Spinal cord (tissue), 10 donors: ENCODE measurements around the gene HCFC2. TPM values are rescaled to one million over a fixed set of nuclear protein-coding genes. Genes with fewer than 3 reads are reported as not detected.

Source experiments
- DNase-seq, 6 donors: peaks; one replicate each; pipeline versions ENCODE4 v3.0.0 to v3.0.0-alpha.2; 2013 to 2015; ENCODE audit warnings: low spot score in 6 of 6, low read depth in 4 of 6
- H3K27ac ChIP-seq: one replicate; pipeline ENCODE4 v1.5.1; 2013; ENCODE audit warnings: low read depth, low read length, control low read depth
- H3K27me3 ChIP-seq: one replicate; pipeline ENCODE4 v1.6.1; 2013; ENCODE audit warnings: low read length; ENCODE audit not compliant: control insufficient read depth, insufficient read depth
- H3K36me3 ChIP-seq: one replicate; pipeline ENCODE4 v1.6.1; 2013; ENCODE audit warnings: low read length; ENCODE audit not compliant: control insufficient read depth, insufficient read depth
- H3K4me1 ChIP-seq: one replicate; pipeline ENCODE4 v1.6.1; 2013; ENCODE audit warnings: low read length; ENCODE audit not compliant: control insufficient read depth, insufficient read depth
- H3K4me3 ChIP-seq: one replicate; pipeline ENCODE4 v1.5.1; 2013; ENCODE audit warnings: low read depth, low read length, control low read depth
- H3K9me3 ChIP-seq: one replicate; pipeline ENCODE4 v1.6.1; 2013; ENCODE audit warnings: low read length; ENCODE audit not compliant: control insufficient read depth, insufficient read depth
- WGBS: methylation state at CpG from one replicate; pipeline ENCODE4 v1.1.5; 2013; ENCODE audit warnings: missing lambda C conversion rate; ENCODE audit not compliant: insufficient coverage; 5-methylcytosine and 5-hydroxymethylcytosine counted together
- polyA plus RNA-seq, 2 donors: library from polyadenylated mRNA; unstranded; fragments of 120-200 nt; gene quantifications; one replicate each; pipeline ENCODE4 v1.2.1, GENCODE V29; 2013; ENCODE audit not compliant: insufficient read length in 2 of 2
- total RNA-seq, 2 donors: library from RNA; depleted of rRNA in 1 of 2; stranded (reverse); fragments of 120-200 nt in 1 of 2; fragments of >200 nt in 1 of 2; gene quantifications; one replicate each; pipeline versions ENCODE4 v1.2.3 to v1.2.4, GENCODE V29; 2013 to 2014
- donor health status: healthy.

Gene HCFC2
- total and polyA plus RNA-seq, 4 donors, result 19.1 to 50.7 (median 29.4) TPM

DNA sequence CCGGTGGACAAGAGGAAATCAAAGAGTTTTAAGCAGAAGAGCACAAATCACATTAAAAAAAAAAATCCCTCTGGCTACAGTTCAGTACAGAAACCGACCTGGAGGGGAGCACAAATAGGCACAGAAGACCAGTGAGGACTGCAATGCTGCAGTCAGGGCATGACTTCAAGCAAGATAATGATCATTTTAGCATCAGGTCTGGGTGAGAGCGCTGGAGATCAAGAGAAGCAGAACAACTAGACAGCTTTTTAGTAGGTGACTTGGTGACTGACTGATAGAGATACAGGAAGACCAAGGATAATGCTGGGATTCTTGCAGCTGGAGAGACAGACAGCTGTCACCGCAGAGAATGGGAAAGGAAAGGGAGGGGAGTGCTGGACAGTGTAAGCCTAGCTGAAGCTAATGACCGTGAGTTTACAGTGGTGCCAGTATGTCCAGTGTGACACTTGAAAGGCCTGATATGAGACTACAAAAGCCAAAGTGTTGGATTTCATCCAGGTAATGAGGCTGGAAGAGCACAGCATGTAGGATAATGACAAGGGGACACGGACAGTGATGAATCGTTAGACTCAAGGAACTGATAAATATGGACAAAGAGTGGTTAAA, 68.1 kb downstream of the HCFC2 start:
- peak in 1 of 6 donors; percentile 20 for DNase-seq
- peaks cover 11% of the 10 kb centered on the region for H3K36me3 ChIP-seq
- H3K4me1 ChIP-seq, result no peaks in the 10 kb centered on the region
- WGBS, result 62% methylated on average over 4 of the region's 7 CpGs
- H3K4me3 ChIP-seq, result no peak overlapping the region
- no peaks in the 10 kb centered on the region for H3K9me3 ChIP-seq
- no peak overlapping the region for H3K27ac ChIP-seq
- H3K27me3 ChIP-seq, result no peaks in the 10 kb centered on the region

DNA sequence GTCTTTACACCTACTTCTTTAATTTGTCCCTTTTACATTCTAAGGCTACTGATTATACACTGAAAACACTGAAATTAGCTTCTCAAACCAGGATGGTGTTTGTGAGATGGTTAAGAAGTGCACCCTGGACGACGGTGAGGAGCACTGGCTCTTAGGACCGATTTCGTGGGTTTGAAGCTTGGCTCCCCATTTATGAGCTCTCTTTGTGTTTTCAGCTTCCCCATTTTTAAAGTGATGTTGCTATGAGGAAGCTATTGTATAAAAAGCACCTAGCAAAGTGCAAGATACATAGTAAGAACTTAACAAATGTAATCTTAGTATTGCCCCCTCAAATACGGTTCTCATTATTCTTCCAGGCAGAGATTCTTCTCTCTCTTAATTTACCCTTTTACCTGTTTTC, 69.0 kb downstream of the HCFC2 start:
- no peaks in the 10 kb centered on the region for H3K27me3 ChIP-seq
- H3K9me3 ChIP-seq, result no peaks in the 10 kb centered on the region
- no peak overlapping the region for H3K27ac ChIP-seq
- peaks cover under 1% of the 10 kb centered on the region for H3K4me1 ChIP-seq
- H3K36me3 ChIP-seq, result peaks cover 7% of the 10 kb centered on the region
- no peak overlapping the region for H3K4me3 ChIP-seq
- DNase-seq, result no peak
- WGBS, result 69% methylated on average over 4 of the region's 5 CpGs

DNA sequence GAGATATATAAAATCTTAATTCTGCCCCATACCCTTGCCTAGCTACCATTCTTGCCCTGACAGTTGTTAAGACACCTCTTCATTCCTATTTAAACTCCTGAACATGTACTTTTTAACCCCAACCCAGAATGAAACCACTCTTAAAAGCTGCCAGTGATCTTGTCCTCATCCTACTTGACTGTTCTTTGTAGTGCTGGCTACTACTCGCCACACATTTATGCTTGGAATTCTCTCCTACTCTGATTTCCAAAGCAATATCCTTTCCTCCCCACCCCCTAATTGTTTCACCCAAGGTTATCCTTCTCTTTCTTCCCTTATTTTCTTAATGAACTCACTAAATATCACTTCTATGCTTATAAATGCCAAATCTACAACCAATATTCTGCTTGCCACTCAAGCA, 69.5 kb downstream of the HCFC2 start:
- Histone ChIP-seq H3K27ac (no peak overlapping the region), H3K36me3 (peaks cover 7% of the 10 kb centered on the region), H3K27me3 (no peaks in the 10 kb centered on the region), H3K4me1 (peaks cover 6% of the 10 kb centered on the region), H3K9me3 (no peaks in the 10 kb centered on the region), H3K4me3 (no peak overlapping the region)
- DNase-seq, result no peak
- WGBS, result 80% methylated on average over 1 of the region's 1 CpG

DNA sequence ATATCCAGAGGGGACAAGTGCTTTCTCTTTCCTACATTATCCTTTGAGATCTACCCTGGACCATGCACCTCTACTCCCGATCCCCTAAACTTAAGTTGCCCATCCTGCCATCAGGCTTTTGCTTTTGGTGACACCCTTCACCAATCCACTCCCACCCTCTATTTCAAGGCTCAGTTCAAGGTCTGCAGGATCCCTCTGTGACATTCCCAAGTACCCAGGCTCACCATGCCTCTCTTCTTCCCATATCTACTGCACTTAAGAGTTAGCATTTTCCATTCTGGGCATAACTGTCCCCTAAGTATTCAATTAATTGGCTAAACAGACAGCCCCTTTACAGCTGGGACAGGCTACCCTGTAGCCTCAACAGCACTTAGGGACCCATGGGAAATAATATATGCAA, 70.6 kb downstream of the HCFC2 start:
- DNase-seq, result no peak
- H3K27ac ChIP-seq, result no peak overlapping the region
- H3K36me3 ChIP-seq, result peaks cover 3% of the 10 kb centered on the region
- H3K4me3 ChIP-seq, result no peak overlapping the region
- H3K9me3 ChIP-seq, result no peaks in the 10 kb centered on the region
- H3K27me3 ChIP-seq, result no peaks in the 10 kb centered on the region
- H3K4me1 ChIP-seq, result peaks cover 8% of the 10 kb centered on the region
- 100% methylated on average over 1 of the region's 1 CpG for WGBS

DNA sequence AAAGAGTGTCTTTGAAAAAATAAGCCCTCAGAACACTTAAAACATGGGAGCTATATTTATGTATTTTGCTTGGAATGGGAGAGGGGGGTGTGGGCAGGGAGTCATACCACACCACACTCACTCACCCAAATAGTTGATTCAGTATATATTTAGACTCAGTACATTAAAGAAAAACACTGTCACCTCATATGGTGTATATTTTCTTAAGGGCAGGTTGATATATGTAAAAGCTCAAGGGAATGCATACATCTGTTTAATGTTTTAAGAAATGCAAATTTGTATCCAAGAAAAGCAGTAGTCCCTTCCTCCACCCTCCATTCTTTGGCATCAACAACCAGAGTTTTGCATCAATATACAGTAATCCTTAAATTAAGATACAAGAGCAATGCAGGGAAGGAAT, 72.2 kb downstream of the HCFC2 start:
- DNase-seq, result peak in 2 of 6 donors; percentile 15 to 74
- Histone ChIP-seq H3K36me3 (peaks cover 3% of the 10 kb centered on the region), H3K27me3 (no peaks in the 10 kb centered on the region), H3K4me1 (peaks cover 8% of the 10 kb centered on the region), H3K9me3 (no peaks in the 10 kb centered on the region), H3K4me3 (peak overlapping the region; percentile 62), H3K27ac (peak overlapping the region; percentile 3)

DNA sequence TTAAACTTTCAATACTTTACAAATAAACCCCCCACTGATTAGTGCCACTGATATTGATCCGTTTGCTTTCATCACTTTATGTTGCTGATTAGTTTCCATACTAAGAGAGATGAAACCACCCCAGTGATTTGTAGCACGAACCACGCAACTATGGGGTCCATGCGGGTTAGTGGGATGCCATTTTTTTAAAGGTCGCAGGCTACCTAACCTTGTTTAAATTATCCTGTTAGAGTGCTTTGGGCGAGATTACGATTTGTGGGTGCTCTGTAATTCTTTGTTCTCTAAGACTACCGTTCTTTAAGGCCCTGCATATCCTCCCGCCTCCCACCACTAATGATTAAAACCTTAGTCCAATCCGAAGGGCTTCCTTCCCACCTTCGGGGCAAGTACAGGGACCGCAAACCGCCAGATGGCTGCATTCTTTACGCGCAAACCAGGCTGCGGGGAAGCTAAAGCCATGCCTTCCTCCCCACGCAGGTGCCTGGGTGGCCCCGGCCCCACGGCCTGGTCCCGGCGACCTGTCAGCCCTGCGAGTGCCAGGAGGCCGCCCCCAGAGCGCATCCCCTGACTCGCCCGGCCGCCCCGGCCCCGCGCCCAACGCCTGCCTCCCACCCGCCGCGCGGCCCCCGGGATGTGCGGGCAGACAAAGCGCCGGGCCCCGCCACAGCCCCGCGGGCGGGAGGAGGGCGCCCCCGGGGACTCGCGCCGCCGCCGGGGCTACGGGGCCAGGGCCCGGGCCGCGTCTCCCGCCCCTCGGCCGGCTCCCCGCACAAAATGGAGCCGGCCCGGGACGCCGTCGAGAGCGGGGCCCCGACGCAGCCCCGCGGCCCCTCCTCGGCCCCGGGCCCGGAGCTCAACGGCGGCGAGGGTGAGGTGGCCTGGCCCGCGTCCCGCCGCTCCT, 72.9 kb downstream of the HCFC2 start:
- peak; percentile 13 to 88 (median 38) for DNase-seq
- peaks cover 3% of the 10 kb centered on the region for H3K36me3 ChIP-seq
- no peaks in the 10 kb centered on the region for H3K9me3 ChIP-seq
- H3K27me3 ChIP-seq, result no peaks in the 10 kb centered on the region
- peak overlapping the region; percentile 62 for H3K4me3 ChIP-seq
- H3K27ac ChIP-seq, result peak overlapping the region; percentile 82
- peaks cover 8% of the 10 kb centered on the region for H3K4me1 ChIP-seq
- WGBS, result under 1% methylated on average over 71 of the region's 78 CpGs

DNA sequence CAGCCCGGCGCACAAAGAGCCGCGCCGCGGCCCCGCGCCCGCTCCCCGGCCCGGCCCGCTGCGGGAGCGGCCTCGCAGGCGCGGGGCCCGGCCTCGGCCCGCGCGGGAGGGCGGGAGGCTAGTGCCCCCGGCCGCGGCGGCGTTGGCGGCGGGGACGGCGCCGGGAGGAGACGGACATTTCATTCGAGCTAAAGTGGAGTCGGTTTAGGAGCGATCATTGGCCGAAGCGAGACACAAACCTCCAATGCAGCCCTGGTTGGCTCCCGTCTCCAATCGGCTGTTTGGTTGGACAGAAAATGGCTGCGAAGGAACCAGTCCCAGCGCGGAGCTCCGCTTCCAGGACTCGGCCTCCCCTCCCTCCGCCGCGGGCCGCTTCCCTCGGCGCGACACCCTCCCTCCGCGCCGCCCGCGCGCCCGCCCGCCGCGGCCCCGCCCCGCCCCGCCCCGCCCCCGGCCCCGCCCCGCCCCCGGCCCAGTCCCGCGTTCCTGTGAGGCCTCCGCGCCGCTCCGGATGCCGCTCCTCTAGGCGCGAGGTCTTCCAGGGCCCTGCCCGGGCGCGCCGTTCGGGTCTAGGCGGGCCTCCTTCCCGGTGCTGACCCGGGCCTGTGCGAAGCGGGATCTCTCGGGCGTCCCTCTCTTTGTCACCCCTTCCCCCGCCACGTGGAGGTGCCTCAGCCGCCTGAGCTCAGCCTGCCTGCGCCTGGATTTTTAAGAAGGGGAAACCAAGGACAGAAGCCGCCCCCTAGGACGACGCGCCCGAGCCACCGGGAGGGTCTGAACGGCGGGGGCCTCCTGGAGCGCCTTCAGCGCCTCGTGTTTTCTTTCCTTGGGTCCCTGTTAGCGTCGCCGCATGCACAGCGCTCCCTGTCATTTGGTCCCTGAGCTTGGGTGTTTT, 73.8 kb downstream of the HCFC2 start, which contains the start of gene NFYB:
Gene NFYB (minus strand): TSS at position 309 of the 895 bp plus-strand sequence. CDS start 2,757 bp downstream, outside the sequence.
- Histone ChIP-seq H3K9me3 (no peaks in the 10 kb centered on the region), H3K4me1 (peaks cover 8% of the 10 kb centered on the region)
- WGBS, result under 1% methylated on average over 88 of the region's 111 CpGs

DNA sequence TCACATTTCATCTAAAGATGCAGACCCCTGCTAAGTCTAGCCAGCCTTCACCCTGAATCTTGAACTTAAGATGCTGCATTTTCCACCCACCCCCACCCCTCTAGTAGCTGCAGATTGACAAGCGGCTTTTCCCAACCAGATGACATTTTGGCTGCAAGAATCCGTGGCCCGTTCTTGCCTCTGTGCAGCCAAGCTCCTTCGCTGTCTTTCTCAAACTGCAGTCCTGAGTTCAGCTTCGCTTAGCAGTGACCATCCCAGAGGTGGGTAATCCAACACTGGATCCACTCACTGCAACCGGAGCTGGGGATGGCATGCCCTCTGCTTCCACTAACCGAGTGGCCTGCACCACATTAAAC, 74.4 kb downstream of the HCFC2 start:
- WGBS, result 8% methylated on average over 5 of the region's 7 CpGs
- peak in 3 of 6 donors; percentile 17 to 81 (median 52) for DNase-seq
- Histone ChIP-seq H3K9me3 (no peaks in the 10 kb centered on the region), H3K4me1 (peaks cover 8% of the 10 kb centered on the region), H3K4me3 (peak overlapping the region; percentile 68), H3K27me3 (no peaks in the 10 kb centered on the region), H3K36me3 (peaks cover 3% of the 10 kb centered on the region), H3K27ac (peak overlapping the region; percentile 88)

More for the DNA sequence above, 73.8 kb downstream of the HCFC2 start, which contains the start of gene NFYB:
- Histone ChIP-seq H3K36me3 (peaks cover 3% of the 10 kb centered on the region), H3K27ac (peak within 1 kb of the TSS; percentile 88), H3K27me3 (no peaks in the 10 kb centered on the region), H3K4me3 (peak within 1 kb of the TSS; percentile 68)
- peak; percentile 88 to 99 (median 93) for DNase-seq

DNA sequence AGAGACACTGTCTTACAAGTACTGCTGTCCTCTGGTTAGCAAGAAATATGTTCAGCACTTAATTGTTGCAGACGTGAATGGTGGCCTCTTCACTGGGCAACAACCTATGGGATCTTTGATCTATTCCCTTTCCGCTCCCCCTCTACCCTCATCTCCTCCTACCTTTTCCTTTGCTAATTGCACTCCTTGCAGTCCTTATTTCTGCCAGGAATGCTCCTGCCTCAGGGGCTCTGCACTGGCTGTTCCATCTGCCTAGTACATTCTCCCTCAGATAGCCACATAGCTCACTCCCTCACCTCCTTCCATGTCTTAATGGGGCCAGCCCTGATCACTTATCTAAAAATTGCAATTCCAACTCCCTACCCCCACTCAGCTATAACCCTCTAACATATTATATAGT, 78.2 kb downstream of the HCFC2 start:
- Histone ChIP-seq H3K4me3 (no peak overlapping the region), H3K27ac (no peak overlapping the region), H3K36me3 (no peaks in the 10 kb centered on the region), H3K9me3 (no peaks in the 10 kb centered on the region), H3K4me1 (peaks cover 8% of the 10 kb centered on the region), H3K27me3 (no peaks in the 10 kb centered on the region)
- DNase-seq, result no peak
- WGBS, result 60% methylated on average over 2 of the region's 2 CpGs
